Ureter (tissue), 1 donor: ENCODE measurements around the gene KBTBD13. TPM values are rescaled to one million over a fixed set of nuclear protein-coding genes. Genes with fewer than 3 reads are reported as not detected.
A peak's percentile ranks its signal among the peaks of the same experiment; 100 is the strongest.

Experiments
- DNase-seq: peaks from one replicate; pipeline ENCODE4 v3.0.0-alpha.2; 2020; ENCODE audit warnings: low spot score
- total RNA-seq: library from RNA; stranded (reverse); gene quantifications from one replicate; pipeline ENCODE4 v1.2.4, GENCODE V29; 2023
- donor health status: DM: yes; HTN: yes; CAD: no.

KBTBD13 gene
- total RNA-seq, 1 donor from 2014 or later = 0.18 TPM

DNA sequence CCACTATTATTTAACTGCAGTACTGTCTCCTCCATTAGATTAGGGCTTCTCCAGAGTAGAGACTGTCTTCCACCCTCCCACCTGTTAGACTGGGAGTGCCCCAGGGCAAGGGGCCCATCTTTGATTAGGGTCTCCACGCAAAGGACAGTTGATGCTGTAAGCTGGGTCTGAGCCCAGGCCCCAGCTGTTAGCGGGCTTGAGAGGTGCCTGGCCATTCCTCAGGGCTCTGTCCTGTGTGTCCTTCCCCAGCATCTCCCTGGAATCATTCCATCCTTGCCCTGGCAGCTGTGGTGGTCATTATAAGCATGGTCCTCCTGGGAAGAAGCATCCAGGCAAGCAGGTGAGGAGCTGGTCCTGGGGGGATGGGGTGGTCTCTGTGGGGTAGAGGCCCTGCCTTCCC is 25.3 kb upstream of the KBTBD13 start:
- no peak for DNase-seq

DNA sequence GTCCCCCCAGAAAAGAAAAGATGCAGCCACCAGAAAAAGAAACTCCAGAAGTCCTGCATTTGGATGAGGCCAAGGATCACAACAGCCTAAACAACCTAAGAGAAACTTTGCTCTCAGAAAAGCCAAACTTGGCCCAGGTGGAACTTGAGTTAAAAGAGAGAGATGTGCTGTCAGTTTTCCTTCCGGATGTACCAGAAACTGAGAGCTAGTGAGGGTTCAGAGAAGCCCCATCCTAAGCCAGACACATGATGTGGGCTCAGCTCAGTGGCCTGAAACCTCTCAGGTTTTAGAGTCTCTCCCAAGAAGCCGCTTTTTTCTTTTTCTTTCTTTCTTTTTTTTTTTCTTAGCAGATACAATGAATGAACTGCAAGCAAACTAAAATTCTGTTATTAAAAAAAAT is 23.6 kb upstream of the KBTBD13 start:
- no peak for DNase-seq

DNA sequence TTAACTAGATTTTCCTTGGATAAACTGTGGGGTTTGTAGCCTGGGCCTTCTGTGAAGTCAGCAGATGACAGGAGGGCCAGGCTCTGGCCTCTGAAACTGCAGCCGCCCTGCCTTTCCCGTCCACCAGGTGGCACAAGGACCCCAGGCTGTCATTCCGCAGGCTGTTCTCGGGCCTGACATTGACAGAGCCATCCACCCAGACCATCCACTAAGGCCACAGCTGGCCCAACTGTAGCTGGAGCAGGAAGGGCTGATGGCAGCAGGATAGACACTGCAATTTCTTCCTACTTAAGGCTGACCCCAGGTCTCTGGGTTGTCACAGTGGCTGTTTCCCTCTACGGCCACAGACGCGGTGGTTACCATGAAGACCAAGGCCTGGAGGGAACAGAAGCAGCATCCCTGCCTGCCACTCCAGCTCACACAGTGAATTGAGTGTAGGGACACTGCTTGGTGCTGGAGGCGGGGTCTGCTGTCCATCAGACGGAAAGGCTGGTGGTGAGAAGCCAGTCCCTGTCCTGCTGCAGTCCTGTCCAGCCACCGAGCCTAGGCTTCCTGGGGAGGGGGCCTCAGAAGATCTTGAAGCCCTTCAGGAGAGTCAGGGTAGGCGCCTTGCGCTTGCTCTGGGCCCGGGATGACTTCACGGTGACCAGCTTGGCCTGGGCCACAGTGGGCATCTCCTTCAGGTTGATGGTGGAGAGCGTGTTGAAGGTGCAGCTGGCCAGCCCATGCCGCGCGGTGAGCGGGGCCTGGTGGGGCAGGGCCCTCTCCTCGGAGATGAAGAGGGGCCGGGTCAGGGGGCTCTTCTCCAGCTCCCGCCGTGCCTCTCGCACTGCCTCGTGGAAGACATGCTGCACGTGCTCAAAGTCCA is 22.0 kb upstream of the KBTBD13 start:
- DNase-seq = peak; percentile 80

DNA sequence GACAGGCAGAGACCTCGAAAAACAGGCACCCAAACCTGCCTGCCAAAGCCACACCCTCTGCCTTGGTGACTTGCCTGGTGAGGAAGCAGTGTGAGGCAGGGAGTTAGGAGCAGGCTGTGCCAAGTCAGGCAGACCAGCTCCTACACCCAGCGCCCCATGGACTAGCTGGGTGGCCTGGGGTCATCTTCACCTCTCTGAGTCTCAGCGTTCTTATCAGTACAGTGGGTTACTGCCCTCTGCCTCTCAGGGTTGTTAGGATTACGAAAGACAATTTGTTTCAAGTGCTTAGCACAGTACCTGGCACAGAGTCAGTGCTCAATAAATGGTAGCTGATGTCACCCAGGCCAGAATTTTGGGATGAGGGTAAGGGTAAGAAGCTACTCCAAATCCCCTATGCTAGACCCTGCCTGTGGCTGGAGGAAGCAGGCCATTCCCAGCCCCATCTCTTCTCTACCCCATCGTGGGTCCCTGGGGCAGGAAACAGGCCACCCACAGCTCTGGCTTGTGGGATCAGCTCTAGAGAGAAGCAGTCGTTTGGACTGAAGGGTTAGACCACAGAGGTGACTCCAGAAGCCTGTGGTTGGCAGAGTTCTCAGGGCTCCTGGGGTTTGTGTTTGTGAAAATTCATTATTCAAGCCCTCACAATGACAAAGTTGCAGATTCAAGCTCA is 21.2 kb upstream of the KBTBD13 start:
- DNase-seq = no peak

DNA sequence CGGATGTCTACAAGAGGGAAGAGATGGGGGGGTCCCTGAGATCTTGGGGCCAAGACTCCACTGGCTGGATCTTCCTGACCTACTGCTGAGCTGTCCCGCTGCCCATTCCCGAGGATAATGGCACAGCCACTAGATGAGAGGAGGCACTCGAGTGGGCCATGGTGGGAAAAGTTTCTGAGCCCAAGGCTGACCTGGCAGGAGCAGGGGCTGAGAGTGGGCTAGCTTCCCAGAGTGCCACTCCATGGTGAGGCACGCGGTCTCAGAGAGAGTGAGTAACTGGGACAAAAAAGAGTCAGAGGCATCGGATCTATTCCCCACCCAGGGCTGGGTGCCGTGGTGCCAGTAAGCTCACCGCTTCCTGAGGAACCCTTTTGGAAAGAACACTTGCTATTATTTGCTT is 20.4 kb upstream of the KBTBD13 start:
- DNase-seq = no peak

DNA sequence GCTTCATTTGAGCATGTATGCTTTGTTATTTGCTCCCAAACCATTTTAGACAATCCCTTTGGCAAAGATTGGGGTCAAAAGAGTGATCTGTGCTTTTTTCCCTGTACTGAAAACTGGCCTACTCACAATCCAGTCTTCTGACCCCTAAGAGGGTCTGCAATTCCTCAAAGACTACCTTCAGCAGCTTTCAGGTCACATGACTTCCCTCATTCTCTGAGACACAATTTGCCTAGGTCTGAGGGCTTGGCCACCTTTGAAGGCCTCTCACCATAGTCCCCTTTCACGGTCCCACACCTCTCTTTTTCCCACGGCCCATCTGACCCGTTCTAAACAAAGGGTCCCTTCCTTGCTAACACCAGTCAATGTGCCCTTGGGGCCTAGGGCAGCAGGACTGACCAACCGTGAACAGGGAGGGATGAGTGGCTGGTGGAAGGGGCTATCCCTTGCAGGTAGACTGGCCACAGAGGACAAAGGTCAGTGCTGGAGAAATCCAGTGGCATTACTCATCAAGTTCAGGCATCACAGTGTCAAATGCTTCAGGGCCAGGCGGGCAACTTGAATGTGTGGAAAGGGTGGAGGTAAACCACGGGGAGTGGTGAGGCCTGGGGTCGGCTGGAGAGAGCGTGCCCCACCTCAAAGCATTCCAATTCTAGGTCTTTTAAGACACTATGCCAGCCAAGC is 19.5 kb upstream of the KBTBD13 start:
- no peak for DNase-seq

DNA sequence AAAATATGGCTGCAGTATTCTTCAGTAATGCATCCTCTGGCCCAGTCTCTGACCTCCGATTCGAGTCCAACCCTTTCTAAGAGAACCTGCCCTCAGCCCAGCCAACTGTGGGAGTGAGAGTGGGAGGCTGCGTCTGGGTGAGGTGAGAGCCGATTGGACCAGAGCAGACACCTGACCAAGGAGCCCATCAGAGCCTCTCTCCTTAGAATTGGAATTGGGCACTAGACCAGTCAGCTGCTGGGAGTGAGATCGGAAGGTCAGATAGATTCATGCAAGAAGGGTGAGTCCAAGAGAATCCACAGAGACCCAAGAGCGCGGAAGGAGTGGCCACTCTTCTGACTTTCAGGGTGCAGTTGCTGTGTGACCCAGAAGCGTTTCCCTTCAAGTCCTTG is 19.0 kb upstream of the KBTBD13 start:
- no peak for DNase-seq

DNA sequence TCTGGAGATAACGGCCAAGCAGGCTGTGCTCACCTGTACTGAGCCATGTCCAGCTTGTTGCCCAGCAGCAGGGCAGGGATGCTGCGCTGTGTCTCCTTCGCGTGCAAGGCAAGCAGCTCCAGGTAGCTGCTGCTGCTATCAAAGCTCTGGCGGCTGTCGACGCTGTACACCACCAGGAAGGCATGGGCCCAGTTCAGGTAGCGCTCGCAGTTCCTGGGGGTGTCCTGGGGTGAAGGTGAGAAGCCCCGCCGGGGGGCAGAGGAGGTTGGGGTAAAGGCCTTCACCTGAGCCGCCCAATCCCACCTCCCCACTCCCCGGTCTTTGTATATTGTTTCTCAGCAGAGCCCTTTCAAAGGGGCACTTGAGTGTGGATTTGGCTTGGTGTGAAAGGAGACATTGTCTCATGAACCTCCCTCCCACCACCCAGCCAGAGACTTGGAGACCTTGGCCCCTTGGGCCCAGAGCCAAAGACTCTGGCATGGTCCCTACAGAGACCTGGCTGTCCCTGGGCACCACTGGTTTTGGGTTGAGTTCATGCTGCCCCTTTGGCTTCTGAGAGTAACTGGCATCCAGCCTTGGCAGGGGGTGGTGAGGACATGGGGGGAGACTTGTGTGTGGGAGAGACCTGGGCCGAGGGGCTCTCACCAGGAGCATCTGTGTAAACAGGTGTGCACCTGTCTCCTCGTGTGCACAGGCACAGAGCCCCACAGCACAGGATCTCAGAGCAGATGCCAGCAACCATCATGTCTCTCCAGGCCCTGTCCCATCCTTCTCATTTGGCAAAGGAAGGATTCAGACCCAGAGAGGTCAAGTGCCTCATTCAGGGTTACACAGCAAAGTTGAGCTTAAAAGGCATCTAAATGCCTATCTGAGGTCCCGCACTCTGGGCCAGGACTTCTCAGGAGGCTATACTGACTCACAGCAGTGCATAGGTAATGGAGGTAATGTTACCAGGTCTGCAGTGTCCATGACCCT is 17.9 kb upstream of the KBTBD13 start:
- DNase-seq = no peak

DNA sequence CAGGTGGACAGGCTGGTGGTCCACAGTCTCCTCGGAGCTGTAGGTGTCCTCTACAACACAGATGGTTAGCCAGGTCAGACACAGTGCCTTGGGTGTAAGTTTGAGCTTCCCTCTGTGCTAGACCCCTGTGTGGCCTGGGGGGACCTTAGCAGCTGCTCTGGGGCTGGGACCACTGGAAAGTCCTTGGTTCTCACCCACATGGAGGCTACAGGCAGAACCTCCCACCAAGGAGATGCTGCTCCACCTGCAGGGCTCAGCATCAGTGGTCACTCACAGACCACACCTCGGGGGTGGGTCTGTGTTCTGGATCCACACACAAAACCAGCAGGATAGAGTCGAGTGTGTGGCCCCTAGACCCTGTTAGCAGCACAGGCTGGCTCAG is 17.2 kb upstream of the KBTBD13 start:
- DNase-seq = no peak

DNA sequence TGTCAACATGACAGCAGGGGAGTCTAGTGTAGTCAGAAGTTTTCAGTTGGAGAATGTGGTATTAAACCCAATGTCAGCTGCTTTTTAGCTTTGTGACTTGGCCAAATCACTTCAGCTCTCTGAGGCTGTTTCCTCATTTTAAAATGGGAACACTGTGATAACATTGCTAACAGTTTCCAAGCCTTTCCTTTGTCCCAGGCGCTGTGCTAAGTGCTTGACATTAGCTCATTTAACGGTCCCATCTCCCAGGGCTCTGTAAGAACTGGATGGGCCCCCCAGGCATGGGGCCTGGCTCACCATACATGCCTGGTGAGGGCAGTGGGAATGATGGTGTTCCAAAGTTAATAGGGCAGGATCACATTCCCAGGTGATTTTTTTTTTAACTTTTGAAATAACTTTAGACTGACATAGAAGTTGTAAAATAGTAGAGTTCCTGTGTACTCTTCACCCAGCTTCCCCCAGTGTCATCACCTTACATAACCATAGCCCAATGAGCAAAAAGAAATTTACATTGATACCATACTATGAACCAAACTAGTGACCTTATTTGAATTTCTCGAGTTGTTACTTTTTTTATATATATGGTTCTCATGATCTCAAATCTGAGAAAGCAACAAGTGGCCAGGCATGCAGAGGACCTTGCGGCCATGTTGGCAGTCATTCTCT is 16.5 kb upstream of the KBTBD13 start:
- no peak for DNase-seq

DNA sequence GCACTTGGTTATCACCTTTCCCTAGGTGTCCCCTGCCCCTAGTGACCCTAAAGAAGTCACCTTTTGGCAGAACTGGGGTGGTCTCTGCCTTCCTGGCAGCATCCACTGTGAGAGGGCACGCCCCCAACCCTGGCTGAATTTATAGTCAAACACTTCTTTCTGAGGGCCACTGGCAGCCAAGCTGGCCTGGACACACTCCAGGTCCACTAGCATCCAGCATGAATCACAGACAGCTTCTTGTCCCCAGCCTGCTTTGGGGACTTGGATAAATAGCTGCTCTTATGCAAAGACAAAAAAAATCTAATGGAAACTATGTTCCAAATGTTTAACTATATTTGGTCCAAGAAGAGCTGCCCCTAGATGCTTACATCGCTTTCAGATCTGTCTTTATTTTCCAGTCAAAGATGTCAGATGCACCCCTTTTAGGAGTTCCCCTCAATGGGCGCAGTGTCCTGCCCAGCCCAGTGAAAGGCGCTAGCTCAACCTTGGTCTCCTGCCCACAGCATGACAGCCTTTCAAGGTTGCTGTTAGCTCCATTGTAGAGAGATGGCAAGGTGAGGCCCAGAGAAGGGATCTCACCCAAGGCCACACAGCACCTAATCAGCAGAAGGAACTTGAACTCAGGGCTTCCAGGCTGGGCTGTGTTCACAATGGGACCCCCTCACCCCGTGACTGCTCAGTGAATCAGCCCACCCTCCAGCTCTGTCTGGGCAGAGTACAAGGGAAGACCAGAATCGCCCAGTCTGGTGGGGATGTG is 15.7 kb upstream of the KBTBD13 start:
- DNase-seq = no peak

DNA sequence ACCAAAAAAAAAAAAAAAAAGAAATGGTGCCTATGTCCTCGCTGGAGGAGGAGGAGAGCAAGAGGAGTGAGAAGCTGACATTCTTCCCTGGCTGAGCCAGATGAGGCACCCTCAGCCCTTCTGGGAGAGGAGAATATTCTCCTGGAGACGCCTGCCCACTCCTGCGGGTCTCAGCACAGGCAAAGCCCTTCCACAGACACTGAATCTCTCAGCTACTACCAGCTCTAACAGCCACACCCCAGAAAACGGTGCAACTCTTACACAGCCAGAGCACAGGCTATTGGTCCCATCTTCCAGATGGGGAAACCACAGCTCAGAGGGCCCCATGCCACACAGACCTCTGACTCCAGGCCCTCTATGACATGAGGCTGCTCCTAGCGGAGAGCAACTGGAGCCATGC is 14.5 kb upstream of the KBTBD13 start:
- DNase-seq = no peak

DNA sequence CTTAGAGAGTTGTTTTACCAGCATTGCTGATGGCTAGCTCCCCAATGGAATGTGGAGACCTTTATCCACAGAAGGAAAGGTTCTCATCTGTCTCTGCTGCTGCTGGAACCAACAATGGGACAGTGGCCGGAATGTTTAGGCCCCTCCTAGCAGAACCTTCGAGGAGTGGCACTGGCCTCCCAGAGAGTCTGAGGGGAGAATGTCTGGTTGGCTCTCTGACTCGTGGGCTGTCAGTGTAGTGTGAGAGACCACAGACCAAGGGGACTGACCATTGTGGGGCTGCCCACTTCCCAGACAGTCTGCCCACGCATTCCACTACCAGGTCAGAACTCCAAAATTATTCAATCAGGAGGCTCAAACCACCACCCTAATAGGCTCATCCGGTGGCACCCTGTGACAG is 13.8 kb upstream of the KBTBD13 start:
- DNase-seq = no peak

DNA sequence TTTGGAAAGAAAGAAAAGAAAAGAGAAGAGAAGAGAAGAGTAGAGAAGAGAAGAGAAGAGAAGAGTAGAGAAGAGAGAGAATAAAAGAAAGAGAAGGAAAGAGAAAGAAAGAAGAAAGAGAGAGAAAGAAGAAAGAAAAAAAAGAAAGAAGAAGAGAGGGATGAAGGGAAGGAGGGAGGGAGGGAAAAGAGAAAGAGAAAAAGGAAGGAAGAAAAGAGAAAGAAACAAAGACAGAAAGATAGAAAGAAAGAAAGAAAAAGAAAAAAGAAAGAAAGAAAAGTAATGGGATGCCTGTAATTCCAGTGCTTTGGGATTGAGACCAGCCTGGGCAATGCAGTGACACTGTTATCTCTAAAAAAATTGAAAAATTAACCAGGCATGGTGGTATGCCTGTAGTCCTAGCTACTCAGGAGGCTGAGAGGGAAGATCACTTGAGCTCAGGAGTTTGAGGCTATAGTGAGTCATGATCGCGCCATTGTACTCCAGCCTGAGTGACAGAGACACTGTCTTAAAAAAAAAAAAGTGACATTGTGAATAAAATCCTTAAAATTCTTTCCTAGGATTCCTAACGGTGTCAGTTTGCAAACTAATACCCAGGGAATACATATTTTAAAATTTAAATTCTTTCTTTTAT is 10.4 kb upstream of the KBTBD13 start:
- no peak for DNase-seq

DNA sequence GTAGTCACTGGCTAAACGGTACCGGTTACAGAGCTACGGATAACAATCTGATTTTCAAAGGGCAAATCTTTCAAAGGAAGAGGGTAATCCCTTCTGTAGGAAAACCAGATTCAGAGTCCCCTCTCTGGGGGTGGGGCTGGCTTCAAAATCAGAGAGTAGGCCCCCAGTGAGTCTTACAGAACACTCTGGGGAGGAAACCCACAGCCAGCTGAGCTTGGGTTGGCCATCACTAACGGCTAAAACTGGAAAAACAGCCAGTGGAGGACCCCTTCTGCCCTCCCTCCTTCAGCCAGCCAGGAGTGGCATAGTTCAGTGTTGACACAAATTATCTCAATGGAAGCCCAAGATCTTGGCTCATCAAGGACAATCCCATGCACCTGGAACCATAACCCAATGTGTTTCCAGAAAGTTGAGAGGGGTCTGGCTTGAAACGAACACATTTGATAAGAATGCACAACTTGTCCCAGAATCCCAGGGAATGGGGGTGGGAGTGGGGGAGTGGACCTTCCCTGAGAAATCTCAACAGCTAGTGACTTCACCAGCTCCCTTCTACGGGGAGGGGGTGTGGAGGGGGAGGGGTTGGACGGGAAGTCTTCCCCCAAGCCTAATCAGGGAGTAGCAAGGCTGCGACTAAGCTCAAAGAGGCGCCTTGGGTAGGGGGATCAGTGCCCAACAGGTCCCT is 9.8 kb upstream of the KBTBD13 start:
- no peak for DNase-seq

DNA sequence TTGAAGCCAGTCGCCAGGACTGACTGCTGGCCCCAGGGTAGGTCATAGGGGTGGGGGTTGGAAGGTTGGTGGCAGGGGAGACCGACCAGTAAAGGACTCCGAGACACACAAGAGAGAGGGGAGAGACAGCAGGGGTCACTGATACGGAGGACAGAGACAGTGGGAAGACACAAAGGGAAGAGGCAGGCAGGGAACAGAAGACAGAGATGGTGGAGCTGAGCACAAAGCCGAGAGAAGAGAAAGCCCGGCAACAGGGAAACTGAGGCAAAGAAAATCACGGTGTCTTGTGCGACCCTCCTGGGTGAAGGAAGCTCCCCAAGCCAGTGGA is 9.3 kb upstream of the KBTBD13 start:
- no peak for DNase-seq

DNA sequence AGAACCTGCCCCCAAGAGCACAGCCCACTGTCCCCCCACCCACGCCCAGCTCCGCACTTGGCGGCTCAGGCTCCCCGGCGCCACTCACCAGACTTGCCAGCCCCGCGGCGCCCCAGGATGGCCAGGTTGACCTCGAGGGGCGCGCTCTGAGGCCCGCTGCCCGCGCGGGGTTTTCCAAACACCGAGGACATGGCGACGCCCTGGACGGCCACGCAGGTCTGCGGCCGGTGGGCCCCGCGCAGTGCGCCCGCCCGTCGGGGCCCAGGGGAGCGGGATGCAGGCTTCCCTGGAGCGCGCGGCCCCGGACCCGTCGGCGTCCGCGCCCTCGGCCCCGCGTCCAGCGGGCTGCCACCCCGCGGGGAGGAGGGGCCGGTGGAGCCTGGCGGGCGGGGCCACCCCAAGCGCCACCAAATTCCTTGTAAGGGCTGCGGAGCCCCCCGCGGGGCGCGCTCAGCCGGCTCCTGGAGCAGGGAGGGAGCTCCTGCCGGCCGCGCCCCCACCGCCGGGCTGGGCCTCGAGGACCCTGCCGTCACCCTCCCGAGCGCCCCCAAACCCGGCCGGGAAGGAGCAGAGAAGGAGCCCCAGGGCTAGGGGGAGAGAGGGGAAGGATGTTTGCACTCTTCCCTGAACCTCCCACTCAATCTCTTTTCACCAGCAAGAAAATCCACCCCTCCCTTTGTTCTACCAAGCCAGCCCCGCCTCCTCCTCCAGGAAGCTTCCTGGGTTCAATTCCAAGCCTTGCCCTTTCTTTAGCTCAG is 8.7 kb upstream of the KBTBD13 start, which contains the start of gene RASL12:
RASL12 (minus strand) TSS at position 347 of the 758 bp plus-strand sequence; CDS start at position 191, 156 bp downstream.
- no peak for DNase-seq

DNA sequence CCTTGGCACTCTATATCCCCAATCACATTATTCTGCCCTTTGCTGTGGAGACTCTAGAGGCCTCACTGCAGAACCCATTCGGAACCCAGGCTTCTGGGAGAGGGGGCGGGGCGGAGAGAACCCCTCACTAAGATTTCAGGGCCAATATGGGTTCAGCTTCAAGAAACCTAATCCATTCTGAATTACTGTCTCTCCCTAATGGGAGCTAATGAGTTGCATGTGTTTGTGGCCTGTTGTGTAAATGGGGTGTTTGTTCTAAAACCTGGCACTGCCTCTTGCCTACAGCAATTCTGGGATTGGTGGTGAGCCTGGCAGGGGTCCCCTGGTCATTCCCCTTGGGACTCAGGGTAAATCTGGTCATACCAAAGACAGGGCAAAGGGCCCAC is 8.2 kb upstream of the KBTBD13 start:
- no peak for DNase-seq

DNA sequence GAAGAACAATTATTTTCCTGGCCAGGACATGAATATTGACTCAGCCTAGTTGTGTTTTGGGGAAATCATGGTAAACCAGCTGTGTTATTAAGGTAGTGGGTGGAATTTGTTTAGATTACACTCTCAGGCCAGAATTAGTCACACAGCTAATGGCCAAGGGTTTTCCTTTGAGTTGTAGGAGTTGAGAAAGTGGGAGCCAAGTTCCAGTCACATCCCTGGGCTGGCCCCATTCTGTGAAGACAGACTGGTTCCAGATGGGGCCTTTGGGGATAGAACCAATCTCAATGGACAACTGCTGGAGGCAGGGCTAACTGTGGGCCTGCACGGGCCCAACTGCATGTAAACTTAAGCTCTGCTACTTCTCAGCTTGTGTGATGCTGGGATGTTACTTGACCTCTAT is 7.4 kb upstream of the KBTBD13 start:
- DNase-seq = no peak
